ENCODE results near the gene TNS3.

The TNS3 gene

DNA sequence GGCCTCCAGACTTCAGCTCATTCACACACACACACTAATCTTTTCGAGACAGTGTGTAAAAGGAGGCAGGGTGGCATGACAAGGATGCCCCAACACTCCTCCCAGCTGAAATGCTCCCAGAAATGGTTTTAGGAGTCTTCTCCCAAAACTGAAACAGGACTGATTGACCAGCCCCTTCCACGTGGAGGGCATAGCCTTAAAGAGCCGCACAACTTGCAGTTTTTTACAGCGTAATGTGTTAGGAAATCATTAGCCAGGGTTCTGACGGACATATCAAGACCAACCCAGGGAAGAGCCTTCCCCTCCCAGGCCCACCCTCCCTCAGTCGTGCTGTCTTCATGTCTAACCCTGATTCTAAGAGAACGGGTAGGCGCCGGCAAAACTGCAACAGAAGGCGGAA, 224.6 kb downstream of the TNS3 start:
- no peak overlapping the region for H3K4me3 Mint-ChIP-seq
- H3K4me1 Mint-ChIP-seq, result no peaks in the 10 kb centered on the region
- no peaks in the 10 kb centered on the region for H3K9me3 Mint-ChIP-seq
- no peak overlapping the region for H3K27ac Mint-ChIP-seq
- no peaks in the 10 kb centered on the region for H3K27me3 Mint-ChIP-seq
- no peaks in the 10 kb centered on the region for H3K36me3 Mint-ChIP-seq

DNA sequence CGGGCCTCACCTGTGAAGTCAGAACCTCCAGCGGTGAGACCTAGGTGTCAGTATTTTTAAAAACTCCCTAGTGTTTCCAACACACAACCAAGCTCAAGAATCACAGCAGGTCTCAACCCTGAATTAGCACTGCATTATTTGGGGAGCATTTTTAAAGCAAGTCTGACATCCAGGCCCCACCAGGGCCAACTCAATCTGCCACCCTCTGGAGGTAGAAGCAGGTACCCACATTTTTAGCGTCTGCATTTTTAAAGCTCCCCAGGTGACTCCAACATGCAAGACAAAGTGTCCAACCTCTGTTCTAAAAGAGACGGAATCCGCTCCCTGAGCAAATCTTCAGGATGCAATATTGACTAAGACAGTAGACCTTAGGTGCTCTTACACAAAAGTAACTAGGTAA, 225.7 kb downstream of the TNS3 start:
- no peak overlapping the region for H3K27ac Mint-ChIP-seq
- H3K9me3 Mint-ChIP-seq, result no peaks in the 10 kb centered on the region
- H3K4me3 Mint-ChIP-seq, result no peak overlapping the region
- no peaks in the 10 kb centered on the region for H3K36me3 Mint-ChIP-seq
- H3K27me3 Mint-ChIP-seq, result no peaks in the 10 kb centered on the region
- no peaks in the 10 kb centered on the region for H3K4me1 Mint-ChIP-seq

DNA sequence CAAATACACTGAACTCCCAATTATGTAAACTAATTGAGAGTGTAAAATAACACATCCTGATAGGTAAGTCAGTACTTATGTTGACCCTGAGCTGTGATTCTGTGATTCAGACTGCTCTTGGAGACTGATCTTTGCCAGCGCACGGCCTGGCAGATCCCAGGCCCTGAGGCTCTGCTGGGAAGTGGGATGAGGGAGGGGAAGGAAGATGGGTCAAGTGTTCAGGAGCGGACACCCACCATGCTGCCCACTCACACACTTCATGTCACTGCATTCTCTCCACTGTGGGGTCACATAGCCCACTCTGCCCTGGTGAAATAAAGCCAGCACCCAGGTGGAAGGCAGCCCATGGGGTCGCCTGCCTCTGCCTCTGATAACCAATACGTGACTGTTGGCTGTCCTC, 226.2 kb downstream of the TNS3 start:
- H3K9me3 Mint-ChIP-seq, result no peaks in the 10 kb centered on the region
- no peaks in the 10 kb centered on the region for H3K27me3 Mint-ChIP-seq
- no peaks in the 10 kb centered on the region for H3K36me3 Mint-ChIP-seq
- H3K27ac Mint-ChIP-seq, result no peak overlapping the region
- no peak overlapping the region for H3K4me3 Mint-ChIP-seq
- no peaks in the 10 kb centered on the region for H3K4me1 Mint-ChIP-seq

DNA sequence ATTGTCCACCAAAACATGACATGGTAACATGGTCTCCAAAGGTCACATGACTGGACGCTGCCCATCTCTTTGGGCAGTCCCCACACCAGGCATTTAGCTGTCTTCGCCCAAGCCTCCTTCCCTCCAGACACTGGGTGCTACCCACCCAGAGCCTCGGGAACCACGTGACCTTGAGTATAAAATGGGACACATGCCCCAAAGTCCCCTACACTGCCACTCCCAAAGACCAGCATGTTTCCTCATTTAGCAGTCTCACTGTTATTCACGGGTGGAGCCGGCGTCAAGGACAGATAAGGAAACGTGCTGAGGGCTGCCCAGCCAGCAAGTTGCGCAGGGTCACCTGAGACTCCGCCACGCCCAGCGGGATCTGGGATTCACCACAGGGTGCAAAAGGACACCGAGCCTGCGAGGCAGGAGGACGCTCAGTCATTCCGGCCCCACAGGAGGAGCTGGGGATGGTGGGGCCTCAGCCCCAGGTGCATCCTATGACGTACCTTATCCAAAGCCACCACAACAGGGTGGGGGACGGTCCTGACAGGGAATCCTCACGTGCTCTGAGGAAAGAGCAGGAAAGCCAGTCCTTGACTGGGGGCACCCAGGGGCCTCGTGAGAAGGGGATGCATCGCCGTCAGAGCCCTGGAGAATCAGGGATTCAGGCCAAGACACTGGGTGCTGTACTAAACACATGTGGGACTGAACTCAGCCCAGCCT, 226.9 kb downstream of the TNS3 start:
- Mint-ChIP-seq H3K27ac (no peak overlapping the region), H3K36me3 (no peaks in the 10 kb centered on the region), H3K9me3 (no peaks in the 10 kb centered on the region), H3K27me3 (no peaks in the 10 kb centered on the region), H3K4me3 (no peak overlapping the region), H3K4me1 (no peaks in the 10 kb centered on the region)

DNA sequence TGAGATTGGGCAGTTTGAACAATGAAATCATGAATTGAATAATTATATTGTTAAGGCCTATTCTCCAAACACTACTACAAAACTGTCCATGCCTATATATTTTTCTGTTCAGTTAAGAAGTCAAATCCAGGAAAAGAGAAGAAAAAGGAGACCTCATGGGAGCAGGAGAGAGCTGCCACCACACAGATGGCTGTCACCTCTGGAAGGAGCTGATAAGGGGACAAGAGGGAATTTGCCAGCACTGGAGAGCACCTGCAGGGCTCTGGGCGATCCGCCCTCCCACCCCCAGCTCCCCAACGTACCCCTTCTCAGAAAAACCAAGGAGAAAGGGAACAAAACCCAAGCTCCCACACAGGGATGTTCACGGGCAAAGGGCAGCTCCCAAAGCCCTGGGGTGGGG, 227.8 kb downstream of the TNS3 start:
- Mint-ChIP-seq H3K27ac (peak overlapping the region; percentile 19), H3K9me3 (no peaks in the 10 kb centered on the region), H3K4me3 (no peak overlapping the region), H3K4me1 (no peaks in the 10 kb centered on the region), H3K36me3 (no peaks in the 10 kb centered on the region), H3K27me3 (no peaks in the 10 kb centered on the region)

DNA sequence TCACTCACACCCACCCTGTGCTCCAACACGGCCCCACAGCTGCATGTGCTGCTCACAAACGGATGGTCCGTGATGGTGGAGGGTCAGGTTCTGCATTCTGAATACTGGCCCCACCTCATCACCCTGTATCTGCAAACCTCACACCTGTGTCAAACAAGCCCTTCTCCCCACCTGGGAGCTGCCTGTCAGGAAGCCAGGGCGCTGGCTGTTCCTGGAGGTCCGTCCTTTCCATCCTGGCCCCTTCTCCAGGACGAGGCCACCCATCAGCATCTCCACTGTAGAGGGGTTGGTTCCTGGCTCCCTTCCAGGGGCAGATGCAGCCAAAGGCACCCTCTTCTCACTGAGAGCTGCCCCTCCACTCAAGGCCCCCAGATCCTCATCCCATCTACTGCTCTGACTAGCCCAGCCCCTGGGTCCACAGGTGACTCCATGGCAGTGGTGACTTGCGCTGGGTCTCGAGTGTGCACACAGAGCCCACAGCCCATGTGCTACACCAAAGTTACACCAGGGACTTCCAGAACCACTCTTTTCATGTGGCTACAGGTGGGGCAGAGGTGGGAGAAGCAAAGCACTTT, 229.4 kb downstream of the TNS3 start:
- H3K9me3 Mint-ChIP-seq, result no peaks in the 10 kb centered on the region
- no peaks in the 10 kb centered on the region for H3K4me1 Mint-ChIP-seq
- no peak overlapping the region for H3K27ac Mint-ChIP-seq
- H3K36me3 Mint-ChIP-seq, result no peaks in the 10 kb centered on the region
- H3K27me3 Mint-ChIP-seq, result no peaks in the 10 kb centered on the region
- no peak overlapping the region for H3K4me3 Mint-ChIP-seq

DNA sequence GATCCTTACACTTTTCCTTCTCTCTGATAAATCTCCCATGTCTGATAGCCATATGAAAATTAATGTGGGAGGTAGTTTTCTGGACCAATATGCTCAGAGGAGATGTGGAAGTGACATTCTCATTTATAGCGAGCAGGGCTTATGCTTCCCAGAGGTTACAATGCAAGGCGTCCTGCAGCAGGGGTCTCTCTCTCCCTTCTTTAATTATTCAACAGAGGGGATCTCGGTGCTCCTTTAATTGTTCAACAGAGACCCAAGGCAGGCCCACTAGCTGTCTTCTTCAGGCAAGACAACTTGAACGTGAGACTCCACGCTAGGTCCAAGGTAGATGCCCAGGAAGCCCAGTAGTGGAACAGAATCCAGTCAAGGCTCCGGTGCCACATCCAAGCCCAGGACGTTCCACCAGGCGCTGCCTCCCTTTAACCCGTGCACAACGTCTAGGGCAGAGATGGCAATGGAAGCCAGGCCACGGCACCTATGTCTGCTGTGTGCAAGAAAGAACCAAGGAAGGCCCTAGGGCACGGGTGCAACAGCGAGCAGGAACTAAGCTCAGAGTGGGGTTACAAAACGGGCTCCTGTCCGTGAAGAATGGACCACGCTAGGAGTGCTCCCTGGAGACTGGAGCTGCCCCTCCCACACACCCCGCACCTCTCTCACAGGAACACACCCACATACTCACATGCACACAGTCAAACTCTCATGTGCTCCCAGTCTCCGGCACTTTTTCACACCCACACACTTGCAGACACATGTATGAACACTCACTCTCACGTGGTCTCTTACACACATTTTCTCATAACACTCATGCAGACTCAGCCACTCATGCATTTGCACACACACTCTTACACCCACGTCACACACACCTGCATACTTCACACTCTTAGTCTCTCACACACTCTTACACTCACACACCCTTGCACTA, 230.4 kb downstream of the TNS3 start:
- H3K27ac Mint-ChIP-seq, result no peak overlapping the region
- no peaks in the 10 kb centered on the region for H3K9me3 Mint-ChIP-seq
- H3K4me1 Mint-ChIP-seq, result no peaks in the 10 kb centered on the region
- H3K27me3 Mint-ChIP-seq, result no peaks in the 10 kb centered on the region
- H3K36me3 Mint-ChIP-seq, result no peaks in the 10 kb centered on the region
- H3K4me3 Mint-ChIP-seq, result no peak overlapping the region

DNA sequence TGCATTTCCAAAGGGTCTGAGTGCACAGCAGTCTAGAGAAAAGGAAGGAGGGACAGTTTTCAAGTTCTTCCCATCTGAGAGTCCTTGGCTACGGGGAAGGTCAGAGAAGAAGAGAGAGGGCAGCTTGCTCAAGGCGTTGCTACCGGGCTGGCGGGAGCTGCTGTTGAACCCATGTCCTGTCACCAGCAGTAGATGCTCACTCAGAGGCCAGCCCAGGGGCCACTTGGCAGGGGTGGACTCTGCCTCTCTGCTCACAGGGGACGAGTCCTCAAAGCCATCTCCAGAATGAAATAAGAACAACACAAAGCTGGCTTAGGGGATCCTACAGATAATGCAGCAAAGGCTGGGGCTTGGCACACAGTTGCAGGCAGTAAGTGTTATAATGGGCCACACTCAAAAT, 231.5 kb downstream of the TNS3 start:
- H3K36me3 Mint-ChIP-seq, result no peaks in the 10 kb centered on the region
- H3K9me3 Mint-ChIP-seq, result no peaks in the 10 kb centered on the region
- no peak overlapping the region for H3K27ac Mint-ChIP-seq
- H3K27me3 Mint-ChIP-seq, result no peaks in the 10 kb centered on the region
- no peak overlapping the region for H3K4me3 Mint-ChIP-seq
- H3K4me1 Mint-ChIP-seq, result no peaks in the 10 kb centered on the region

DNA sequence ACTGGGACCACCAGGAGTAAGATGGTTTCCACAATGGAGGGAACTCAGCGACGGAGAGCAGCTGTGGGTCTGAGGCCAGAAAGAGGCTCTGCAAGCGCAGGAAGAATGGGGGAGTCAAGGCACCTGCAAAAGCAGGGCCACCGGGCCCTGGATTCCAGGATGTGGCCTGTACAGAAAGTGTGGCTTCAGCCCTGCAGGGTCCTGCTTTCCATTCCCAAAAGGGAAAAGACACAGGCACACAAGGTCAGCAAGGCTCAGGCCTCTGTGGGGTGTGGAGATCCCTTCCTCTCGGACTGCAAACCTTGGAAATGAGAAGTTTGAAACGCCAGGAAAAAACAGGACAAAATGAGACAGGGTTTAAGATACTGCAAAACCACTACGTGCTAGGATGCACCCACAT, 232.5 kb downstream of the TNS3 start:
- no peaks in the 10 kb centered on the region for H3K27me3 Mint-ChIP-seq
- H3K27ac Mint-ChIP-seq, result no peak overlapping the region
- no peaks in the 10 kb centered on the region for H3K4me1 Mint-ChIP-seq
- H3K4me3 Mint-ChIP-seq, result no peak overlapping the region
- H3K36me3 Mint-ChIP-seq, result no peaks in the 10 kb centered on the region
- no peaks in the 10 kb centered on the region for H3K9me3 Mint-ChIP-seq

DNA sequence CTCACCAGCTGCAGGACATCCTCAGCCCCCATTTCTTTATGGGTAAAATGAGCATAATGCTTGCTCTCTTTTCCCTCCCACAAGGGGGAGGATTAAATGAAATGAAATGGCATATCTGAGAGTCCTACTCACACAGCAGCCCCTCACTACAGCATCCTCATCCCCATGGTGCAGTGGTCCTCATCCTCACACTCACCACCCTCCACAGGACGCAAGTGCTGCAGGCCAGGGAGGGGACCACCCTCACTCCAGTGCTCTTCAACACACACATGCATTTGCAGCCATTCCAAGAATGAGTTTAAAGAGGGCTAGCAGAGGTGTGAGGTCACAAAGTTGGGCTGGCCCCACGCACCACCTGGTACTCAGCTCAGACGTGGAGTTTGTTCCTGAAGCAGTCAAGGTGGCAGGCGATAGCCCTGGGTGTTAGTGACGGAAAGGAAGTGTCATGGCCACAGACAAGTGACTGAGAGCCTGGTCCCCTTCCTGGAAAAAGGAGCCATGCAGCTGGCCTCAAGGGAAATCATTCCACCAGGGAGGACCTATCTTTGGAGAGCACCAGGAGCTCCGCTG, 234.0 kb downstream of the TNS3 start:
- H3K4me1 Mint-ChIP-seq, result no peaks in the 10 kb centered on the region
- no peaks in the 10 kb centered on the region for H3K9me3 Mint-ChIP-seq
- no peak overlapping the region for H3K4me3 Mint-ChIP-seq
- H3K27ac Mint-ChIP-seq, result no peak overlapping the region
- no peaks in the 10 kb centered on the region for H3K36me3 Mint-ChIP-seq
- H3K27me3 Mint-ChIP-seq, result no peaks in the 10 kb centered on the region

DNA sequence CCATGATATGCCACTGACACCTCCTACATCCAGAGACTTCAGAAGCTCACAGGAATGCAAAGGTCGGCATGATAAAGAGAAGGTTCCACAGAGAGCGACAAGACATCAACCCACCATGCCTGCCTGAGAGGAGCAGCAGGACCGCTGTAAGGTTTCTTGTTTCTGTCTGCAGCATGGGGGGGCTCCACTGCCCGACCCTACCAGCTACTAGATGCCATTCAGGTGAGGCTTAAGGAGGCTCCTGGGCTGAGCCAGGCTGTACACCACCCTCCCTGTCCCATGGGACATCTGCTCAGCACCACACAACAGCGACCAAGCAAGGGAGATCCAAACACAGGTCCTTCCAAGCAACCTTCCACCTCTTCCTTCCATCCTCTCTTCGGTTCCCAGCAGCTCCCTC, 234.6 kb downstream of the TNS3 start:
- H3K36me3 Mint-ChIP-seq, result no peaks in the 10 kb centered on the region
- no peak overlapping the region for H3K27ac Mint-ChIP-seq

DNA sequence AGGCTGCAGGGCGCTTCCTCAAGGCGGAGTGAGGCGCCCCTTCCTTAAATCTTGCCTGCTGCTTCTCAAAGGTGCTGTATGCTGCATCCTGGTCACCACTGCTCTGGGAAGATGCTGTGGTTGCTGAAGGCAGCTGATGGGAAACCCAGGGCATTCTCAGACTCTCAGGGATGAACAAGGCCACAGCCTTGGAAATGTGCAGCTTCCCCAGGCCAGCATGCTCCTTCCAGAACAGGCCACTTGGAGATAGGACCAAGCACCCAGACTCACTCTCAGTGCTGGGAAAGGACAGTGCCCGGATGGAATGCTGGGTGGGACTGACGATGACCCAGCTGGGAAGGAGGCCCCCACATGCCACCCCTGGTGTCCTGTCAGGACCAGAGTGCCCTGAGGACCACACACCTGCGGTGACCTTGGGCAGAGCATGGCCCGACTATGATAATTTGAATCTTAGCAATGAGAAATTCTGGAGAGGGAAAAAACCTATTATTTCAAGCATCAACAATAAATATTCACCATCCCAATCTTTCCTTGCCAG, 235.5 kb downstream of the TNS3 start:
- no peaks in the 10 kb centered on the region for H3K9me3 Mint-ChIP-seq
- no peaks in the 10 kb centered on the region for H3K4me1 Mint-ChIP-seq
- no peak overlapping the region for H3K4me3 Mint-ChIP-seq
- H3K27ac Mint-ChIP-seq, result no peak overlapping the region
- H3K36me3 Mint-ChIP-seq, result no peaks in the 10 kb centered on the region
- no peaks in the 10 kb centered on the region for H3K27me3 Mint-ChIP-seq

More for the DNA sequence above, 234.6 kb downstream of the TNS3 start:
- Mint-ChIP-seq H3K4me3 (no peak overlapping the region), H3K27me3 (no peaks in the 10 kb centered on the region), H3K9me3 (no peaks in the 10 kb centered on the region), H3K4me1 (no peaks in the 10 kb centered on the region)

DNA sequence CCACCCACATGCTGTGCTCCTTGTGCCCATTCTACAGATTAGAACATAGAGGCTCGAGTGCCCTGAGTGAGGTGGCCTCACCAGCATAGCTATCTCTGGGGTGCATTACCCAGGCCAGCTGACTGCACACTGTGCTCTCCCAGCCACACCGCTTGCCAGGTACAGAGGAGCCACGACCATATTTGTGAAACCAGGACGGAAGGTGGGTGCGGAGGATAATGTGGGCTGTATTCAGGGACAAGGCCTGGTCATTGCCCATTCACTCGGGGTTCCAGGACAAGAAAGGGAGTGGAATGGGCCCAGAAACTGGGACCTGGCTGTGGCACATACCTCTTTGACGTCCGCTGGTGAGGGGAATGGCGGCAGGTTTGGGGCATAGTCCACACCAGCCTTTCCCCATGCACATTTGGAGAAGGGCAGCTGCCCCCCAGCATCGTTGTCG, 236.0 kb downstream of the TNS3 start:
- Mint-ChIP-seq H3K4me1 (no peaks in the 10 kb centered on the region), H3K4me3 (no peak overlapping the region), H3K27me3 (no peaks in the 10 kb centered on the region), H3K27ac (no peak overlapping the region), H3K36me3 (no peaks in the 10 kb centered on the region), H3K9me3 (no peaks in the 10 kb centered on the region)

DNA sequence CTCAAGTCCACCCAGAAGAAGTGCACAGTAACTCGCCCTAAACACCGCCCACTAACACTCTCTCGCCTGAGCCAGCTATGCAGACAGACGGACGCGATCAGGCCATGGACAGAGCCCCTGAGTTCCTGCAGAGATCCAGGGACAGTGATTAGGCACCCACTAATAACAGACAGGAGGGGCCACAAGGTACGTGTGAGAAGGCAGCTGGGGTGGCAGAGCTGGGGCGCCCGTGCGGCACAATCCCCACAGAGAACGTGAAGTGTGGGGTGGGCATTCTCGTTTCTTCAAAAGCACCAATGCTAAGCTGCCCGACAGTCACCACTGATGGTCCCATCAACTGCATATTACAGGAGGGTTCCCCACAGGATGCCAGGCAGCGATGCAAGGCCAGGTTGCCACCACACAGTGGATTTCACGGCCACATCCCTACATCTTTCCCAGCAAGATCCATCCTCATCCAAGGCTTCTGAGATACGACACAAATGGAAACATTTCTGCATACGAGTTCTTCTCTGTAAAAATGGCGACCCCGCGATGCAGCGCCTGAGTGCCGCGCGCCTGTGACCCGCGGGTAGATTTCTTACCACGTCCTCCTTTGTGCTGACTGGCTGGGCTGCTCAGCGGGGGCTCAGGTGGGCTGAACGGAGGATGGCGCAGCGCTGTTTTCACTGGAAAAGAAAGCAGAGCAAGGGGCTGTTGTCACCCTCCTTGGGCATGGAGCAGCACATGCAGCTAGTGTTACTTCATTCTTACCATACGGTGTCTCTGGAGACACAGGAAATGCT, 237.5 kb downstream of the TNS3 start:
- no peaks in the 10 kb centered on the region for H3K9me3 Mint-ChIP-seq
- no peak overlapping the region for H3K4me3 Mint-ChIP-seq
- H3K36me3 Mint-ChIP-seq, result no peaks in the 10 kb centered on the region
- no peaks in the 10 kb centered on the region for H3K4me1 Mint-ChIP-seq
- H3K27me3 Mint-ChIP-seq, result no peaks in the 10 kb centered on the region
- H3K27ac Mint-ChIP-seq, result no peak overlapping the region

DNA sequence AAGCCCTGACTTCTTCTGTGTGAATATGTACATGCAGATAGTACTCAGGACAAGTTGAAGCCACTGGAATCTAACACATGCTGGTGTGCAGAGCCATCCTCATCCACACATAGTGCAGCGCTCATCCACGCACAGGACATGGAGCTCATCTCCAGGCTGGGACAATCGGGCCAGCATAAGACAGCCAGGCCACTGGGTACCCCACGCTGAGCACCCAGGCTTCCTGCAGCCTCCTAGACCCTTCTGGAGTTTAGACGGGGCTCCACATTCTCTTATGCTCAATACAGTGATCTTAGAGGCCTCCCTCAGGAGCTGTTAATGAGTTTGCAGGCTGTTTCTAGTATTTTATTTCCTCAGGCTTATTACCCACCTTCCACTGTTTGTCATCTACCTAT, 238.9 kb downstream of the TNS3 start:
- H3K36me3 Mint-ChIP-seq, result no peaks in the 10 kb centered on the region
- no peaks in the 10 kb centered on the region for H3K4me1 Mint-ChIP-seq
- H3K27ac Mint-ChIP-seq, result no peak overlapping the region
- no peak overlapping the region for H3K4me3 Mint-ChIP-seq
- H3K27me3 Mint-ChIP-seq, result no peaks in the 10 kb centered on the region
- no peaks in the 10 kb centered on the region for H3K9me3 Mint-ChIP-seq

All from activated naive CD4-positive, alpha-beta T cell treated with anti-CD3 and anti-CD28 coated beads, Interleukin-2, amount 50 U/mL, for 24 hours (primary cell).